ENCODE measurements around the gene RASGEF1C. TPM values are rescaled to one million over a fixed set of nuclear protein-coding genes. Genes with fewer than 3 reads are reported as not detected.

RASGEF1C gene
- polyA plus RNA-seq, 3 donors: not detected

DNA sequence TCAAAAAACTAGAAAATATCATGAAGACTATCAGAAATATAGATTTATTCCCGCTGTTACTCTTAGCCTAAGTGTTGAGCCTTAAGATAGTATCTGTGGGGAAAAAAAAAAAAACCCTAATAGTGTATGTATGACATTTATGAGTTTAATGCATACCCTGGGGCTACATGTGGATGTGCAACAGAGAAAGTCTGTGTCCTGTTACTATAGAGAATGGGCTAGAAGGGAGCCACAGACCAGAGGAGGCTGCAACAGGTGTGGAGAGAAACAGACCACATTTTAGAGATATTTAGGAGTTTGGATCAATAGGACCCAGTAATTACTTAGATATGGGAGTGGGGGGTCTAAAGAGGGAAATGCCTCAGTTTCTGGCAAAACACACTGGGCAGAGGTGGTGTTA, 152.9 kb downstream of the RASGEF1C start:
- Mint-ChIP-seq H3K36me3 (peaks cover 12 to 40% of the 10 kb centered on the region in 2 donors), H3K27ac (peak overlapping the region in 4 of 7 donors; percentile 53 to 81 (median 67)), H3K27me3 (ENCODE audit: low read depth in 3 of 3) (peaks cover 0 to 1% (median 0%) of the 10 kb centered on the region in 3 donors), H3K4me1 (peaks cover 45% of the 10 kb centered on the region), H3K4me3 (peak overlapping the region in 1 of 2 donors; percentile 5), H3K9me3 (no peaks in the 10 kb centered on the region)
- H3K4me3 ChIP-seq (replicated peaks in 1 of 3; ENCODE audit: low read depth in 2 of 3, low read length in 3 of 3): no peak overlapping the region
- no CpG with 5 or more reads among the region's 1 CpG for WGBS (ENCODE audit: insufficient coverage)
- H3K9ac ChIP-seq (ENCODE audit: insufficient read depth, low read length, poor library complexity, severe bottlenecking): no peak overlapping the region
- H3K4me1 ChIP-seq (ENCODE audit: control insufficient read depth in 1 of 2, insufficient read depth in 2 of 2, low read length in 2 of 2): peaks cover 3 to 12% of the 10 kb centered on the region in 2 donors
- H4K20me1 ChIP-seq (ENCODE audit: insufficient read depth, low read length): peaks cover 100% of the 10 kb centered on the region
- no peaks in the 10 kb centered on the region for H3K9me3 ChIP-seq (replicated peaks in 1 of 2; ENCODE audit: control insufficient read depth in 1 of 2, insufficient read depth in 1 of 2, low read length in 2 of 2)
- H3K36me3 ChIP-seq (replicated peaks in 1 of 2; ENCODE audit: control insufficient read depth in 1 of 2, insufficient read depth in 2 of 2, low read length in 2 of 2): peaks cover 0 to 43% of the 10 kb centered on the region in 2 donors
- peak overlapping the region in 1 of 2 donors; percentile 47 for H3K27ac ChIP-seq (ENCODE audit: low read depth in 1 of 2, low read length in 2 of 2)
- DNase-seq: no peak
- H3K4me2 ChIP-seq (replicated peaks; ENCODE audit: extremely low read depth, low read length, poor library complexity, severe bottlenecking): no peak overlapping the region
- H3K79me2 ChIP-seq (ENCODE audit: insufficient read depth, low read length): peaks cover 100% of the 10 kb centered on the region
- TF ChIP-seq, protein P1, sequence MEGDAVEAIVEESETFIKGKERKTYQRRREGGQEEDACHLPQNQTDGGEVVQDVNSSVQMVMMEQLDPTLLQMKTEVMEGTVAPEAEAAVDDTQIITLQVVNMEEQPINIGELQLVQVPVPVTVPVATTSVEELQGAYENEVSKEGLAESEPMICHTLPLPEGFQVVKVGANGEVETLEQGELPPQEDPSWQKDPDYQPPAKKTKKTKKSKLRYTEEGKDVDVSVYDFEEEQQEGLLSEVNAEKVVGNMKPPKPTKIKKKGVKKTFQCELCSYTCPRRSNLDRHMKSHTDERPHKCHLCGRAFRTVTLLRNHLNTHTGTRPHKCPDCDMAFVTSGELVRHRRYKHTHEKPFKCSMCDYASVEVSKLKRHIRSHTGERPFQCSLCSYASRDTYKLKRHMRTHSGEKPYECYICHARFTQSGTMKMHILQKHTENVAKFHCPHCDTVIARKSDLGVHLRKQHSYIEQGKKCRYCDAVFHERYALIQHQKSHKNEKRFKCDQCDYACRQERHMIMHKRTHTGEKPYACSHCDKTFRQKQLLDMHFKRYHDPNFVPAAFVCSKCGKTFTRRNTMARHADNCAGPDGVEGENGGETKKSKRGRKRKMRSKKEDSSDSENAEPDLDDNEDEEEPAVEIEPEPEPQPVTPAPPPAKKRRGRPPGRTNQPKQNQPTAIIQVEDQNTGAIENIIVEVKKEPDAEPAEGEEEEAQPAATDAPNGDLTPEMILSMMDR (IDR thresholded peaks at IDR 0.05): no peak
- H2AFZ ChIP-seq (ENCODE audit: insufficient read depth, low read depth, low read length, poor library complexity, severe bottlenecking): no peak overlapping the region
- intact Hi-C loops (cut with micrococcal nuclease): no loop called here
- no peaks in the 10 kb centered on the region for H3K27me3 ChIP-seq (ENCODE audit: control insufficient read depth in 2 of 2, insufficient read depth in 2 of 2, low read length in 2 of 2)

DNA sequence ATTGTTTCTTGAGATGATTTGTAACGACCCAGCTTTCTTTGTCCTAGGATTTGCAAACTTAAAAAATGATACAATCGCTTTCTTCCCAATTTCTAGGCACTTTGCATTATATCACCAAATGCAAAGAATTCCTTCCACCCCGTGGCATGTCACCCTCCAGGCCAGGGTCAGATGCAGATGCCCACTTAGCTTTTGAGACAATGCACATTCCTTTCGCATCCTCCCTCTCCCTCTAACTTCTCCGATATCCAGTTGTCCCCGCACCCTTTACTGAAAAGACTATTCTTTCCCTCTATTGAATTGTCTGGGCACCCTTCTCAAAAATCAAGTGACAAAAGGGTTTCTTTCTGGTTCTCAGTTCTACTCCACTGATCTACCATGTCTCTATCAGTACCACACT, 154.8 kb downstream of the RASGEF1C start:
- intact Hi-C loops (cut with micrococcal nuclease): no loop called here
- H3K4me3 Mint-ChIP-seq: no peak overlapping the region
- no peaks in the 10 kb centered on the region for H3K27me3 ChIP-seq (ENCODE audit: control insufficient read depth in 2 of 2, insufficient read depth in 2 of 2, low read length in 2 of 2)
- H3K36me3 Mint-ChIP-seq: peaks cover 12 to 32% of the 10 kb centered on the region in 2 donors
- no peak overlapping the region for H3K4me2 ChIP-seq (replicated peaks; ENCODE audit: extremely low read depth, low read length, poor library complexity, severe bottlenecking)
- peak overlapping the region in 4 of 7 donors; percentile 21 to 82 (median 55) for H3K27ac Mint-ChIP-seq
- H4K20me1 ChIP-seq (ENCODE audit: insufficient read depth, low read length): peaks cover 100% of the 10 kb centered on the region
- H3K4me3 ChIP-seq (replicated peaks in 1 of 3; ENCODE audit: low read depth in 2 of 3, low read length in 3 of 3): no peak overlapping the region
- no peak overlapping the region for H3K9ac ChIP-seq (ENCODE audit: insufficient read depth, low read length, poor library complexity, severe bottlenecking)
- peaks cover 0 to 32% of the 10 kb centered on the region in 2 donors for H3K36me3 ChIP-seq (replicated peaks in 1 of 2; ENCODE audit: control insufficient read depth in 1 of 2, insufficient read depth in 2 of 2, low read length in 2 of 2)
- WGBS (ENCODE audit: insufficient coverage): 89% methylated on average over 6 of the region's 6 CpGs
- H3K79me2 ChIP-seq (ENCODE audit: insufficient read depth, low read length): peaks cover 99% of the 10 kb centered on the region
- H3K4me1 Mint-ChIP-seq: peaks cover 54% of the 10 kb centered on the region
- no peak for DNase-seq
- TF ChIP-seq, protein P1 (IDR thresholded peaks at IDR 0.05): no peak
- no peak overlapping the region for H2AFZ ChIP-seq (ENCODE audit: insufficient read depth, low read depth, low read length, poor library complexity, severe bottlenecking)
- no peak overlapping the region for H3K27ac ChIP-seq (ENCODE audit: low read depth in 1 of 2, low read length in 2 of 2)
- no peaks in the 10 kb centered on the region for H3K9me3 Mint-ChIP-seq
- H3K4me1 ChIP-seq (ENCODE audit: control insufficient read depth in 1 of 2, insufficient read depth in 2 of 2, low read length in 2 of 2): peaks cover 15 to 20% of the 10 kb centered on the region in 2 donors
- no peaks in the 10 kb centered on the region for H3K9me3 ChIP-seq (replicated peaks in 1 of 2; ENCODE audit: control insufficient read depth in 1 of 2, insufficient read depth in 1 of 2, low read length in 2 of 2)
- H3K27me3 Mint-ChIP-seq (ENCODE audit: low read depth in 3 of 3): peaks cover 0 to 1% (median 0%) of the 10 kb centered on the region in 3 donors
